ENCODE measurements around the gene SLC5A10.
"Not testable (repeated sequence)": the region's sequence is repeated elsewhere in the genome, so short reads cannot be mapped to it uniquely, and the experiment has no call there.

Gene SLC5A10

DNA sequence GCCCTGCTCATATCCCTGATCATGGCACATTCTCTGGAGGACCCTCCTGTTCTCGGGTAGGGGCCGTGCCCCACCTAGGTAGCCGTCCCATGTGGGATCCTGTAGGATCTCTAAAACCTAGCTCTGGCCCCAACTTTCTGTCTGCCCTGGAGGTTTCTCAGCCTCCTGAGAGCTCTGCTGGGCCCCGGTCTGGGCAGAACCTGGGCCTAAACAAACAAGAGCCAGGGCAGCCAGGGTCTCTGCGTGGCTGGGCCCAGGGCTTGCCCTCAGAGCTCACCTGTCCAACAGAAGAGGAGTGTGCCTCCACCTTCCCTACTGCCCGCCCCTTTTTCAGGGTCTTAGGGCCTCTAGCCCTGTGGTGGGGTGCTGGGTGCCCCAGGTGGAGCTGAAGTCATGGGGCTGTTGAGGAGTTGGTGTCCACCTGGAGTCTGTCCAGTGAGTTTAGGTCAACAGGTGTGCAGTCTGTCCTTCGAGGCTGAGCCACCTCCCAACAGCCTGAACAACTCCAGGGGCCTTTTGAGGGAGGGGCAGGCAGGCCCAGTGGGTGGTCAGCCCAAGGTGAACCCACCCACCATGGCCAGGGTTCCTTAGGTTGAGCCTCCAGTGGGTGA lies 69.2 kb downstream of the SLC5A10 start:
- FAIRE-seq = not testable (repeated sequence)

DNA sequence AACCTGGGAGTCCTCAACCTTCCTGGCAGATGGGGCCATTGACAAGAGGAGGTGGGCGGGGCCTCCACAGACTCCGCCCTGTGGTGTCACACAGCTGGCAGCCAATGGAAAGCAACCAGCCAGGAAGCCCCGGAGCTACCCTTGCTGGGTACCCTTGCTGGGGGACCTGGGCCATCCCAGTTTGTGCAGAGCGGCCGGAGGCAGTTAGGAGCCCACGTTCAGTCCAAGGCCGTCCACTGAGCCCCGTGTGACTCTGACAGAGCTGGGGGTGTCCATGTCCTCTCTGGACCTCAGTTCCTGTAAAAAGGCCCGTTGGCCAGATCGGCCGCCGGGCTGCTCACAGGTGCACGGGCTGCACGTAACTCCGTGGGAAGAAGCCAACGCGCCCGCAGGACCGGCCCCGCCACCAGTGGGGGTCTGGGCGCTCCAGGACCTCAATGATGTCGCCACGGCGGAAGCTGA lies 69.7 kb downstream of the SLC5A10 start:
- FAIRE-seq = no peak

DNA sequence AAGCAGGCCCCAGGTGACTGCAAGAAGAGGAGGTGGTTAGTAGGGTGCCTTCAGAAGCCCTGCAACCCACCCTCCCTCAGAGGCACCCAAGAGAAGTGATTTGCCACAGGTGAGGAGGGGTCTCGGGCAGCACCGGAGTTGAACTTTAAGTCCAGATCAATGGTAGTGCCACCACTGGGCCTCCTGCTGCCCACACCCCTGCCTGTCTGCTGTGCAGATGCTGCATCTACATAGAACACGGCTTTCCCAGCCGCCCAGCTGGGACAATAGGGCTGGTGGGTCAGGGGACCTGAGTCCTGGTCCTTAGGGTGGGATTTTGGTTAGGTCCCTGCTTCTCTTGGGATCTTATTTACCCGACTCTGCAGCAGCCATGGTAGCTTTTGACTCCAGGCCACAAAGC lies 70.2 kb downstream of the SLC5A10 start:
- FAIRE-seq = no peak

DNA sequence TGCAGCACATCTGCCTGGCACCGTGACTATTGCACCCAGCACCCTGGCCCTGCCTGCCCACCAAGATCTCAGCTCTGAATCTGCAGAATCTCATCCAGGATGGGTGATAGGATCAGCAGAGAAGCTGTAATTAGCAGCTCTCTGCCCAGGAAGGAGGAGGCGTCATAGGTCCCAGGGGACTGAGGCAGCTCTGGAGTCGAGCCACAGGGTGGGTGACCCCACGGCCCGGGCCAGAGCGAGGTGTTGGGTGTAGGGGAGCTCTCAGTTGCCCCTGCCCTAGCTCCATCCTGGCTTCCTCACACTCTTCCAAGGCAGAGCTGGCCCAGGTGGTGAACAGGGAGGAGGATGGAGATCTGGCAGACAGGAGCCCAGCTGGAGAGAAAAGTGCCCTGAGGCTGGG lies 70.8 kb downstream of the SLC5A10 start:
- FAIRE-seq = no peak

DNA sequence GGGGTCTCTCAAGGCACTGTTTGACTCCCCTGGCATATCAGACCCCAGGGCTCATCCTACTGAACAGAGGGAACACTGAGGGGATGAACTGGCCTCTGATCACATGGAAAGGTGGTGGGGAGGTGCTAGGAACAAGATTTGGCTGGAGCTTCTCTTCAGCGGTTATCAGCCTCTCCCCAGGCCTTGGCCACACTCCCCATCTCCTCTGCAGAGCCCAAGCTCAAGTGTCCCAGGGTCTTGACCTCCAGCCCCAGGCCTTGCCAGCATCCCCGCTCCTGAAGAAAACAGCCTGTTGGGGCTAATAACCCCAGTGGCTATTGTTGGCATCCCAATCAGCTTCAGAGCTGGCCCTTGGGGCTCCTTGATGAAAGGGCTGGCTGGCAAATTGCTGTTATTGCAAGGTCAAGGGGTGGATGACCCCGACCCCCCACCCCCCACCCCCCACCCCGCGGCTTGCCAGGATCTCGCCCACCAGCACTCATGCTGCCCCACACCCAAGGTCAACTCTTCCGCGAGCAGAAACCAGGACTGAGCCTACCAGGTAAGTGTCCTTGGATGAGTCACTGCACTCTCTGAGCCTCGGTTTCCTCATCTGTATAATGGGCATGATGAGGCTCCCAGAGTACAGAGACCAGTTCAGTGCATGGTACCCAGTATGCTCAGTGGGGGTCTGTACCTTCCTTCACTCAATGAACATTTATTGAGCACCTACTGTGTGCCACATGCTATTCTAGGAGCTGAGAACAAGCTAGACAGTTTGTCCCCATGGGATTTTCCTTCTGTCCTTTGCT lies 71.4 kb downstream of the SLC5A10 start:
- no peak for FAIRE-seq

DNA sequence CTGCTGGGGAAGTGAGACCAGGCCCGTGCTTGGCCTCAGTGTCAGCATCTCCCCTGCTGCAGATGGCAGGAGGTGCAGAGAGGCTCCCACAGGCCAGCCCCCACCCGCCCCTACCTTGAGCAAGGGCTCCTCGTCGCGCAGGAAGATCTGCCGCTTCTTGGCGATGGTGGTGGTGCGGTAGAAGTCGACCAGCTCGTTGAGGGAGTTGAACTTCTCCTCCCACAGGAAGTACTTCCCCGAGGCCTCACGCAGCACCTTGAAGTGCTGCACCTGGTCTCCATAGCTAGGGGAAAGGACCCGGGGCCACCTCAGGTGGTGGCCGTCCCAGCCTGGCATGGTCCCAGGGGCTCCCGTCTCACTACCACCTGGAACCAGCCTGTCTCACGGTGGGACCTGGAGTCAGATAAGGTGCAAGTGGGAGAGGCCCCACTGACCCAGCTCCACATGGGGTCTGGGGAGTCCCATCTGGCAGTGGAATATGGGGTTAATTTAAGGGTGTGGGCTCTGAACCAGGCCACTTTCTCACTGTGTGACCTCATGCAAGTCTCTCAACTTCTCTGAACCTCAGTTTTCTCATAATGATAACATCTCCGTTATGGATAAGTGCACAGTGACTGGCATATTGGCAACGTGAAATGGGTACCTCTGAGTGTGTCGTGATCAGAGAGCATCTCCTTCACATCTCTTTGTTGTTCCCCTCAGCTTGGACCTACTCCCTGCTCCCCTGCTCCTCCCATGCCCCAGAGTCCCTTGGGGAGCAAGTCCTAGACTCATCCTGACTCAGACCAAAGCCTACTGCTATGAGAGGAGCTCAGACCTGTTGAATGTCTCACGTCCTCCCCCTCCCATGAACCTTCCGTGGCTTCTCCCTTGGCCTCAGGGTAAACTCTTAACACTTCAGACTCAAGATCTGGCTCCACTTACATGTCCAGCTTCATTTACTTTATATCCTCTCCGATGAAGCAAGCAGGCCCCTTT lies 72.4 kb downstream of the SLC5A10 start:
- FAIRE-seq = no peak

DNA sequence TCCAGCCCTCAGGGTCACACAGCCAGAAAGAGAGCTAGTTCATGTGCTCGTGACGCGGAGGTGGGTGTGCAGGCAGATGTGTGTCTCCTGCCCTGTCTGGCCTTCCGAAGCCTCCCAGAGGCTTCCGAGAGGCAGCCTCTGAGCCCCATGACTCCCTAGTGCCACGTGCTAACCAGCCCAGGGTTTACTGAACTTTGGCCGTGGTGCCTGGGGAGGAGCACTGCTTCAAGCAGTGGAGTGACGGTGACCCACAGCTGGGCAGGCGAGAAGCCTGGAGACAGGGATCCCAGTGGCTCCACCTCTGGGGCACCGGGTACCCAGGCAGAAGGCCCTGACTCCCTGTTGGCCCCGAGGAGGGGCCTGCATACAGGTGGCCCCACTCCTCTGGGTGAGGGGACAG lies 76.7 kb downstream of the SLC5A10 start:
- not testable (repeated sequence) for FAIRE-seq

DNA sequence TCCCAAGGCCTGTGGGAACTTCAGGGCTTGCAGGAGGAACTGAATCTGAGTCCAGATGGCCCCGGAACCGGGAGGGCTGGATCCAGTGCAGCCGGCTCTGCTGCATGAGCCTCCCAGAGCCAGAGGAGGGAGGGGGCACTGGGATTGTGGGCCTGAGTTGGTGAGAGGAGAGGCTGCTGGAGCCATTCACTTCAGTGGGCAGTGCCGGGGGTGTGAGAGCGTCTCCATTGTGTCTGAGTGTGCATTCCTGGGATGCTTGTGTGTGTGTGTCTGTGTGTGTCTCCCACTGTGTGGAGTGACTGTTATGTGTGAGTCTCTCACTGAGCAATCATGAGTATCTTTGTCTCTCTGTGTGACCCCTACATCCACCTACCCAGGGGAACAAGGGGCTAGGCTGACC lies 77.8 kb downstream of the SLC5A10 start:
- FAIRE-seq = not testable (repeated sequence)

DNA sequence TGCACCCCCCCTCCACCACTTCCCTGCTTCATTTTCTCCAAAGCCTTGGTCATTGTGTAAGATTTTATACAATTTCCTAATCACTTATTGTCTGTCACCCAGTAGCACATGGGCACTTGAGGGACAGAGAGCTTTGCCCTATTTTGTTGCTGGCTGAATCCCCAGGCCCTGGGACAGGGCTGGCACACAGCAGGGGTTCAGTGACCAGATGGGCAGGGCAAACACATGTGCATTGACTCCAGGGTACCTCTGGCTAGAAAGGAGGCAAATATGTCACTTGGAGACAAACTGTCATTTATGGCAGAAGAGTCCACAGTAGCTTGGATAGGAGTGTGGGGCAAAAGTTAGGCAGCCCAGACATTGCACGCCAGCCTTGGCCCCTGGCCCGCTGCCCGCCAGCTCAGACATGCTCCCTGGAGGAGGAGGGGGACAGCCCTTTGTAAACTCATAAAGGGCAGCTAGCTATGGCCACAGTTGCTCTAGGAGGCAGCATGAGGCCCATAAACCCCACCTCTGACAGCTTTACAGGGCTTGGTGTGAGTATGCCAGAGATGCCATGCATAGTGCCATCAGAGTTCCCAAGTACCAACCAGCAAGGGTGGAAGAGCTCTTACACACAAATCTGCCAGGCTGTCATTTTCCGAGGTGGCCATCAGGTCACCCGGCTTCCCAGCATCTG lies 78.9 kb downstream of the SLC5A10 start:
- FAIRE-seq = not testable (repeated sequence)

DNA sequence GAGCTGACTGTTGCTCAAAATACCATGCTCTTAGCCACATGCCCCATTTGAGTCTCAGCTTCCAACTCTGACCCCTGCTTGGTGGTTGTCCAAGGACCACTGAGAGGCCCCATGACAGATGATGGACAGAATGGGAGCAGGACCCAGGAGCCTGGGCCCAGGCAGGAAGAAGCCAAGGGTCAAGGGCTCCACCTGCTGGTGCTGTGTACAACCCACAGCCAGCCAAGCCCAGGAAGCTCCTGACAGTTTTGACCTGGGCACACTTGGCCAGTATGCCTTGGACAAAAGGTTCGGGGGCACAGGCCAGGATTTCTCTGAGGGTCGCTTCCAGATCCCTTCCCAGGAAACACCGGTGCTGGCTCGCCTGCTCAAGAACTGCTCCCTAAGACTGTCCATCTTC lies 79.8 kb downstream of the SLC5A10 start:
- not testable (repeated sequence) for FAIRE-seq

DNA sequence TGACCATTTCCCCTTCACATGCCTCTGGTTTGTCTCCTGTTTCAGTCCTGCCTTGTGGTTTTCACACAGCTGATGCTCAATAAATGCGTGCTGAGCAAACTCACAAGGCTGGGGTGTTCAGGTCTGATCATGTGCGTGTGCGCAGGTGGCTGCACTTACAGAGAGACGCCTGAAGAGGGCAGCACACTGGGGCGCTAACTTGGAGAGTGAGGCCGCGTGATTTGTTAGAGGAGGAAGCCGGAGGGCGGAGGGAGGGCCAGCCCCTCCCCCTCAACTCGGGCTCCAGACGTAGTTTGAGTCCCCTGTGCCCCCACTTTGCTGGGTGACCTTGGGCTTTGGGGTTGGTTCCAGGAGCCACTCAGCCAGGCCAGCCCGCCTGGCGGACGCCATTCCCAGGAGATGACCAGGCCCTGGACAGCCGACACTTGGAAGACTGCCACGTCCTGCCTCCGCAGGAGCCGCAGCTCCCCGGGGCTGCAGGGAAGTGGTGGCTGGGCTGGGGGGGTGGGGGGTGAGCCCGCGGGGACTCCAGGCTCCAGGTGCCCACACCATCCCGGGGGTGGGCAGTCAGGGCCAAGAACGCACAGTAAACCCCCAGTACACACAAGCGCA lies 80.5 kb downstream of the SLC5A10 start:
- not testable (repeated sequence) for FAIRE-seq

DNA sequence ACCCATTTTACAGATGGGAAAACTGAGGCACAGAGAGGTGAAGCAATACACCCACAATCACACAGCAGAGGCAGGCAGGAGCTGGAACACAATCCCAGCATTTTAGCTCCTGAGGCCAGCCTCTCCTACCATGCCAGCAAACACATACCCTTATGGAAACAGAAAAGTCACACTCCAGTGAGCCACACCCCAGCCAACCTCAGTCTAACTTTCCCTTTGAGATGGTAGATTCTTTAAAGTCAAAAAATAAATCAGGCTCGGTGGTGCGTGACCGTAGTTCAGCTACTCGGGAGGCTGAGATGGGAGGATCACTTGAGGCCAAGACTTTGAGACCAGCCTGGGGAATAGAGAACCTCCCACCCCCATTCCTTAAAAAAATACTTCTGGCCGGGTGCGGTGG lies 84.2 kb downstream of the SLC5A10 start:
- FAIRE-seq = not testable (repeated sequence)

DNA sequence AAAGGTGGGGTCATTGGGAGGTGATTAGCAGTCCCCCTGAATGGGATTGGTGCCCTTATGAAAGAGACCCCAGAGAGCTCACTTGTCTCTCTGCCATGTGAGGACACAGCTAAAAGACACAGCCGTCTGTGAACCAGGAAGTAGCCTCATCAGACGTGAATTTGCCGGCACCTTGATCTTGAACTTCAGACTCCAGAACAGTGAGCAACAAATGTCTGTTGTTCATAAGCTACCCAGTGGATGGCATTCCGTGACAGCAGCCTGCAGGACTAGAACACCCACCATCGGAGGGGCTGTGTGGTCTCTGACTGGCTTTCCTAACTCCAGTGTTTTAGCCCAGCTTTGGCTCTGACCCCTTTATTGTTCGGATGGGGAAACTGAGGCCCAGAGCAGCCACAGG lies 85.6 kb downstream of the SLC5A10 start:
- not testable (repeated sequence) for FAIRE-seq

DNA sequence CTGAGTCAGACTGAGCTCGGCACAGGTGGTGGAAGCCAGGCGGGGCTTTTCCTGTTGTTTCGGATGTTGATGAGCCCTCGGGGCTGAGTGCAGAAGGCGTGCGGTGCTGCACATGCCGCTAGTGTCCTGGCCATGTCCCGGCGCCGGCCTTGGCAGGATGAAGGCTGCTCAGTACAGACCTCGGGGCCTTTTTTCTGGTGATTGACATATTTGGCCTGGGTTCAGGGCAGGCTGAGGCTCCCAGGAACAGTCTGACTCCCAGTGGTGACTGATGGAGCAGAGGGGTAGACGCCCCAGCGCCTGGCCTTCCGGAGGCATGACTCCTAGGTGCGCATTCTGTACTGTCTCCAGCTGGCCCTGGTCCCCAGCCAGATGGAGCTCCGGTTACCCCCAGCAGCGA lies 86.0 kb downstream of the SLC5A10 start:
- not testable (repeated sequence) for FAIRE-seq

DNA sequence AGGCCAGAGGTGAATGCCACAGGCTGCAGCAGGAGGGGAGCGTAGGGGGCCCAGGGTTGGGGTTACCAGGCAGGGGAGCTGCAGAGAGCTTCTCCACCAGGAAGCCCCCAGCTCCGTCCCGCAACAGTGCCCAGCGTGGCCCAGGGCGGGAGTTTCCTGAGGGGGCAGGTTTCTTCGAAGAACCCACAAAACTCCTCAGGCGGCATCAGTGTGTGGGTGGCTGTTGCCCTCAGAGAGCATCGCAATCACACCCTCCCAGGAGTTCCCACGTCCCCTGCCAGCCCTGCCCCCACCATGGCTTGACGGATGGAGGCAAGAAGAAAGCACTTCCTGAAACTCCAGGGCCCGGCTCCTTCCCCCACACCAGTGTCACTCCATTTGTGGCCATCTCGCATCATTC lies 86.8 kb downstream of the SLC5A10 start:
- not testable (repeated sequence) for FAIRE-seq

DNA sequence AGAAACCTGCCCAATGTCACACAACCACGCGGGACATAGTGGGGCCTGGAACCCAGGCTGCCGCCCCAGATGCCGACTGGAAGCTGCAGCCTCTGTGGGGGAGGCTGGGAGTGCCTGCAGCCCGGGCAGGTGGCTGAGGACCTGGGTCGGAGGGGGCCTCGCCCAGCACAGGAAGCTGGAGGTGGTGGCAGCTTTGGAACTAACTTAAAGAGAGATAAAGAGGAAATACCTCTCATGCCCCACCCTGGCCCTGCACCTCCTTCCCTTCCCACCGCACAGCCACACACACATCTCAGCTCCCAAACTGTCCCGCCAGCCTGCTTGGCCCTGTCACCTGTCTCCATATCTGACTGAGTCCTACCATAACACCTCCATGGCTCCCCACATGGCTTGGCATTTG lies 88.4 kb downstream of the SLC5A10 start:
- not testable (repeated sequence) for FAIRE-seq

DNA sequence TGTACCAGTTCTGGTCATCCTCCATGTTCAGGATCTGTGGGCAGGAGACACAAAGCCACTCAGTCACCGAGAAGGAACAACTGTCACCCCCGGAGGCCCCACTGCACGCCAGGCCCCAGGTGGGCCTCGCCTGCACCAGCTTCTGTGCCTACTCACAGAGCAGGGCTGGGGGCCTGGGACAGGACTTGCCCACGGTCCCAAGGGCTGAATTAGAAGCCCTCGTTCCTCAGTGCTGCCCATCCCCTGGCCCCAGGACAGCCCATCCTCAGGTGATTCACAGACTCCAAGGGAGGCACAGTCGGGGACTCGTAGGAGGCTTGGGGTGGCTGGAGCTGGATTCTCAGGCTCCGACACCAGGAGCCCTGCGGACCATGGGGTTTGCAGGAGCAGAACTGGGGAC lies 89.9 kb downstream of the SLC5A10 start:
- not testable (repeated sequence) for FAIRE-seq

DNA sequence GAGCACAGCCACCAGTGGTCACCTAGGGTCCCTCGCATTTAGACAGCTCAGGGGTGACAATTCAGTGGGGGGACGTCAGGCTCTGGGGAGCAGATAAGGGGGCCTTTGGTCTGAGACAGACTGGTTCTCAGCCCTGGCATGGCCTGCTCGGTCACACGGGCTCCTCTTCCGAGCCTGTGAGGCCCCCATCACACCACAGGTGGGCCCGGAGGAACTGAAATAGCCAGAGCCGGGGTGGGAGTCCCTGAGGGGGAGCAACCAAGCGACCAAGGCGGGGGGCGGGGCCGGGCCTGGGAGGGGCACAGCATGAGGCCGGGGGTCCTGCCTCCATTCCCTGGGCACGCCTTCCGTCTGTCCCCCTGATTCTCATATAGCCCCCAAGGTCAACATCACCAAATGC lies 90.4 kb downstream of the SLC5A10 start:
- FAIRE-seq = not testable (repeated sequence)

DNA sequence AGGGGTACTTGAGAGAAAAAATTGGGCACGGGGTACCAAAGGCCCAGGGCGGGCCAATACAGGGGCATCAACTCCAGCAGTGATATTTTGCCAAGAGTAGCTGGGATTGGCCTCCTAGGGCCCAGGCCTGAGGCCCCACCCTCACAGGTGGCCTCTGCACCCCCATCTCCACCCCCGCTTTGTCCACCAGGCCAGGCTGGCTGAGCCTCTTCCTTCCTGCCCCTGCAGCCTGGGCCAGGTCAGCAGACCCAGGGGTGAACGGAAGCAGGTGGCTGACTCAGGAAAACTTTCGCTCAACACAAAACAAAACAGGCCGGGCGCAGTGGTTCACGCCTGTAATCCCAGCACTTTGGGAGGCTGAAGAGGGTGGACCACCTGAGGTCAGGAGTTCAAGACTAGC lies 91.1 kb downstream of the SLC5A10 start:
- FAIRE-seq = not testable (repeated sequence)

DNA sequence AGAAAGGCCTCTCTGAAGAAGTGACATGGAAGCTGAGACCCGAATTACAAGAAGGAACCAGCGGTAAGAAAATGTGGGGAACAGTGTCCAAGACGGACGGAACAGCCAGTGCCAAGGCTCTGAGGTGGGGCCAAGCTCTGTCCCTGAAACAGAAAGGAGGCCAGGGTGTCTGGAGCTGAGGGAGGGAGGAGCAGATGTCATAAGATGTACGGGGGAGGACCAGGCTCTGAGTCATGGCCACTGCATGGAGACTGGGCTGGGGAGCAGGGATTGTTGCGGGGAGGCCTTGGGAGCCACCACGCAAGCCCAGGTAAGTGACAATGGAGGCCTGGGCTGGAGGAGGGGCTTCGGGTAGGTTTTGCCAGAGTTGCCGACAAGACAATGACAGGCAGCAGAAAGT lies 92.7 kb downstream of the SLC5A10 start:
- not testable (repeated sequence) for FAIRE-seq

DNA sequence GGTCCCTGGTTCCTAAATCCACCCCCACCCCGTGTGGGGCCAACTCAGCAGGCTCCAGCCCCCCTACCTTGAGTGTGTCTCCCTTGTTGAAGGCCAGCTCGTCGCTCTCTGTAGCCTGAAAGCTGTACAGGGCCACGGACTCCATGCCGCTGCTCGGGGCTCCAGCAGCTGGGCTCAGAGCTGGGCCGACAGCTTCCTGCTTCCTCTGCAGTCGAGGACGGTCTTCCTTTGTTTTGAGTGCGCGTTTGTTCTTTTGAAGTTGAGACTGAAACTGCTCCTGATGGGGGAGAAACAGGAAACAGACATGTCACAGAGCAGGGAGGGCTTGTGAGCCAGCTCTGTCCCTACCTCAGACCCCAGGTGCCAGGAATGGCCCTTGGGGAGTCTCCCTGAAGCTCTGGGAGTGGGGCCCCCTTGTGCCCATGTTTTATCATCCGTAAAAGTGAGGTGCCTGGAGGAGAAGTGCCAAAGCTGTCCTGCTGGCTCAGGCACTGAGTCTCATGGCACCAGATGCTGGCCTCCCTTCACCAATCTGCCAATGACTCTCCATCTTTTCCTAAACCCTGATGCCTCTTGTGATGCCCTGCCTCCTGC lies 94.9 kb downstream of the SLC5A10 start, which contains the start of gene GRAP:
Gene GRAP, minus strand, starts transcription at position 176 of the 594 bp plus-strand sequence. Its CDS starts 31 bp downstream, at position 145.
- FAIRE-seq = not testable (repeated sequence)
